Parietal lobe (tissue), 2 donors: ENCODE measurements around the gene KRTAP27-1. TPM values are rescaled to one million over a fixed set of nuclear protein-coding genes. Genes with fewer than 3 reads are reported as not detected.

Experiments
- small RNA-seq: library from RNA; depleted of rRNA; stranded (forward); fragments of <200 nt; gene quantifications from one replicate; pipeline ENCODE3, GENCODE V24; 2014; ENCODE audit warnings: low replicate concordance
- total RNA-seq: library from RNA; depleted of rRNA; stranded (reverse); fragments of >200 nt; gene quantifications from one replicate; pipeline ENCODE4 v1.2.3, GENCODE V29; 2014

Gene KRTAP27-1
- total RNA-seq: not detected

GRCh38 chr21:30337276-30337744 is at the start of gene KRTAP27-1:
KRTAP27-1 (minus strand) TSS chr21:30337694; CDS start chr21:30337668, 26 bp downstream.

GRCh38 chr21:30372139-30372770 is 34.8 kb upstream of the KRTAP27-1 start, which contains the start of gene KRTAP13-2:
KRTAP13-2 (minus strand) TSS chr21:30372271; CDS start chr21:30372213, 58 bp downstream.

GRCh38 chr21:30348506-30348905 is 11.0 kb upstream of the KRTAP27-1 start, which contains the start of gene KRTAP23-1:
KRTAP23-1 (minus strand) TSS chr21:30348606; CDS start chr21:30348606, 0 bp downstream.

GRCh38 chr21:30320215-30320614 is 17.3 kb downstream of the KRTAP27-1 start, which contains the start of gene KRTAP26-1:
KRTAP26-1 (minus strand) TSS chr21:30320315; CDS start chr21:30320035, 280 bp downstream.

GRCh38 chr21:30289215-30289614 is 48.3 kb downstream of the KRTAP27-1 start, which contains the start of gene KRTAP25-1:
KRTAP25-1 (minus strand) TSS chr21:30289514; CDS start chr21:30289490, 24 bp downstream.

Small RNAs within 50 kb of the gene (small RNA-seq; reads per million reads assigned to genes)
- not detected for gene KRTAP23-1
- gene MIR4327: not detected

Other genes with a start within 250 kb of the KRTAP27-1 start
- not detected for gene CLDN17, start 170.9 kb downstream of the KRTAP27-1 start, total RNA-seq
- not detected for gene CLDN8, start 121.6 kb downstream of the KRTAP27-1 start, total RNA-seq
- gene KRTAP24-1, start 54.7 kb downstream of the KRTAP27-1 start, total RNA-seq: not detected
- not detected for gene KRTAP25-1, start 48.2 kb downstream of the KRTAP27-1 start, total RNA-seq
- gene KRTAP26-1, start 17.4 kb downstream of the KRTAP27-1 start, total RNA-seq: not detected
- not detected for gene KRTAP23-1, start 10.9 kb upstream of the KRTAP27-1 start, total RNA-seq
- gene KRTAP13-2, start 34.6 kb upstream of the KRTAP27-1 start, total RNA-seq: not detected
- gene KRTAP13-1, start 58.3 kb upstream of the KRTAP27-1 start, total RNA-seq: not detected
- not detected for gene KRTAP13-3, start 88.2 kb upstream of the KRTAP27-1 start, total RNA-seq
- not detected for gene KRTAP13-4, start 92.5 kb upstream of the KRTAP27-1 start, total RNA-seq
- gene KRTAP15-1, start 102.6 kb upstream of the KRTAP27-1 start, total RNA-seq: not detected
- gene KRTAP19-1, start 142.7 kb upstream of the KRTAP27-1 start, total RNA-seq: not detected
- gene KRTAP19-2, start 149.7 kb upstream of the KRTAP27-1 start, total RNA-seq: not detected
- gene KRTAP19-3, start 154.3 kb upstream of the KRTAP27-1 start, total RNA-seq: not detected
- not detected for gene KRTAP19-4, start 159.5 kb upstream of the KRTAP27-1 start, total RNA-seq
- not detected for gene KRTAP19-5, start 164.4 kb upstream of the KRTAP27-1 start, total RNA-seq
- not detected for gene KRTAP19-6, start 204.2 kb upstream of the KRTAP27-1 start, total RNA-seq
- gene KRTAP19-7, start 223.6 kb upstream of the KRTAP27-1 start, total RNA-seq: not detected